ENCODE data around the gene SMG6.

SMG6 gene

GRCh38 chr17:2253768-2254406 lies 49.7 kb downstream of the SMG6 start:
- no peak overlapping the region for H3K9ac ChIP-seq (ENCODE audit: low read depth, low read length)
- no peaks in the 10 kb centered on the region for H3K4me1 ChIP-seq (ENCODE audit: control insufficient read depth, insufficient read depth, low read length)
- no peaks in the 10 kb centered on the region for H3K9me3 ChIP-seq (ENCODE audit: control insufficient read depth, insufficient read depth, low read length)
- H3K4me3 ChIP-seq (ENCODE audit: low read depth, low read length), result no peak overlapping the region
- H3K36me3 ChIP-seq (ENCODE audit: control insufficient read depth, insufficient read depth, low read length), result no peaks in the 10 kb centered on the region
- no peaks in the 10 kb centered on the region for H3K27me3 ChIP-seq (ENCODE audit: control insufficient read depth, insufficient read depth, low read length)

DNA sequence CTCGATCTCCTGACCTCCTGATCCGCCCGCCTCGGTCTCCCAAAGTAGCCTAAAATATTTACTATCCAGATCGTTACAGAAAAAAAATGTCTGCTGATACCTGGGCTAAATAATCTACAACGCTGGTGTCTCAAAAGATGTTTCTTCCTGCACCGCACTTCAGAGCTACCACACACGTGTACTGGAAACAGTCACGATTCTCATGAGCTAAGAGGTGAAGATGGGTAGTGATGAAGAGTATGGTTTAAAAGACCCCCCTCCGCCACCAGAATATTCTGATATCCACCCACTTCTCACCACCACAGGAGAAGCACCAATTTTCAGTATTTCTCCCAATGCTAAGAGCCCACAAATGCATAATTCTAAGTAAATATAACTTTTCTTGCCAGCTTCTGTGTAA lies 50.2 kb downstream of the SMG6 start:
- Histone ChIP-seq H3K4me3 (ENCODE audit: low read depth, low read length) (no peak overlapping the region), H3K9ac (ENCODE audit: low read depth, low read length) (no peak overlapping the region), H3K4me1 (ENCODE audit: control insufficient read depth, insufficient read depth, low read length) (no peaks in the 10 kb centered on the region), H3K9me3 (ENCODE audit: control insufficient read depth, insufficient read depth, low read length) (no peaks in the 10 kb centered on the region), H3K27me3 (ENCODE audit: control insufficient read depth, insufficient read depth, low read length) (no peaks in the 10 kb centered on the region), H3K36me3 (ENCODE audit: control insufficient read depth, insufficient read depth, low read length) (no peaks in the 10 kb centered on the region)

DNA sequence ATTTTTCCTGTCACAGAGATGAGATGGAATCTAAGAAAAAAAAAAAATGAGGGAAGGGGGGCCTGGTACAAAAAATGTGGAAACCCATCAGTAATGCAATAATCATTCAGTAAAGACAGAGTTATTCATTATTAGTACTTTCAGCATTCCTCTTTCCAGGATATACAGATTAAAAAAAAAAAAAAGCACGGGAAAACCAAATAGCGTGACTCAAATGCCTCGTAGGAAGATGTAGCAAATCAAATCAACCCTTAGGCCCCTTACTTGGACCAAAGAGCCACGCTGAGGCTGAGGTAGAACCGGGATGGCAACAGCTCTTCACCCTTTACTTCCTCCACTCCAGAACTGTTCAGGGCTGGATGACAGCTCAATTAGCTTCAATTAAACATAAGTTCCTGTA lies 52.5 kb downstream of the SMG6 start:
- Histone ChIP-seq H3K9me3 (ENCODE audit: control insufficient read depth, insufficient read depth, low read length) (no peaks in the 10 kb centered on the region), H3K4me3 (ENCODE audit: low read depth, low read length) (no peak overlapping the region), H3K9ac (ENCODE audit: low read depth, low read length) (no peak overlapping the region), H3K4me1 (ENCODE audit: control insufficient read depth, insufficient read depth, low read length) (no peaks in the 10 kb centered on the region), H3K36me3 (ENCODE audit: control insufficient read depth, insufficient read depth, low read length) (no peaks in the 10 kb centered on the region), H3K27me3 (ENCODE audit: control insufficient read depth, insufficient read depth, low read length) (no peaks in the 10 kb centered on the region)

DNA sequence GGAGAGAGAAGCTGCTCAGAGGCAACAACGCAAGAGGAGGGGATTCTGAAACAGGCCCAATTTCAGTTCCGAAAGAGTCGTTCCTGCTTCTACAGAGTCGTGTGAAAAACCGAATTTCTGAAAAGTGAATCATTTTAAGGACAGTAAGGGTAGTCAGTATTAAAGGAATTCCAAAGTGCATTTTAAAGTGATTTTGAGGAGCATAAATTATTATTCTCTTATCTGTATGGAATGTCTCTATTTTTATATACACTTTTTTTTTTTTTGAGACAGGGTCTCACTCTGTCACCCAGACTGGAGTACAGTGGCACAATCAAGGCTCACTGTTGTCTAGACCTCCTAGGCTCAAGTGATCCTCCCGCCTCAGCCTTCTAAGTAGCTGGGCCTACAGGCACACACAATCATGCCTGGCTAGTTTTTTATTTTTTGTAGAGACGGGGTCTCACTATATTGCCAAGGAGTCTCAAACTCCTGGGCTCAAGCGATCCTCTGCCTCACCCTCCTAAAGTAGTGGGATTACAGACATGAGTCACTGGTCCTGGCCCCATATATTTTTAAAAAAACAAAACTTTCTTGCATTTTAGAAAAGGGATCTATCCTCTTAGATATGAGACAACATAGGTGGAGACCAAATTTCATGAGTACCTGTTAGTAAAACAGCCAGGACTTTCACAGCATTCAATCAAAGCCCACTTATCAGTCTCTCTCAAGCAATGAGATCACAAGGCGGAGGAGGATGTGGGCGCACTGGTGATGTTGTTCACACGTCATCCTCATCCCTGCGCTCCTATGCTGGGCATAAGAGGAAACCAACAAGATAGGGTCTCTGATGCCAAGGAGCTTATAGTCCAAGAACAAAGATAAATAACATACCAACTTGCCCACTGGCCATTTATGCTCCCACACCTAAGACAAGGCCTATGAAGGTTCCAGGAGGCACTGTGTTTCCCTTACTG lies 53.2 kb downstream of the SMG6 start:
- no peak overlapping the region for H3K4me3 ChIP-seq (ENCODE audit: low read depth, low read length)

GRCh38 chr17:2247005-2247404 lies 56.6 kb downstream of the SMG6 start:
- no peaks in the 10 kb centered on the region for H3K9me3 ChIP-seq (ENCODE audit: control insufficient read depth, insufficient read depth, low read length)
- no peaks in the 10 kb centered on the region for H3K27me3 ChIP-seq (ENCODE audit: control insufficient read depth, insufficient read depth, low read length)
- H3K4me1 ChIP-seq (ENCODE audit: control insufficient read depth, insufficient read depth, low read length), result no peaks in the 10 kb centered on the region
- no peak overlapping the region for H3K9ac ChIP-seq (ENCODE audit: low read depth, low read length)
- no peak overlapping the region for H3K4me3 ChIP-seq (ENCODE audit: low read depth, low read length)
- H3K36me3 ChIP-seq (ENCODE audit: control insufficient read depth, insufficient read depth, low read length), result no peaks in the 10 kb centered on the region

More for the DNA sequence above, 53.2 kb downstream of the SMG6 start:
- H3K27me3 ChIP-seq (ENCODE audit: control insufficient read depth, insufficient read depth, low read length), result no peaks in the 10 kb centered on the region
- H3K36me3 ChIP-seq (ENCODE audit: control insufficient read depth, insufficient read depth, low read length), result no peaks in the 10 kb centered on the region
- no peaks in the 10 kb centered on the region for H3K9me3 ChIP-seq (ENCODE audit: control insufficient read depth, insufficient read depth, low read length)
- no peak overlapping the region for H3K9ac ChIP-seq (ENCODE audit: low read depth, low read length)
- H3K4me1 ChIP-seq (ENCODE audit: control insufficient read depth, insufficient read depth, low read length), result no peaks in the 10 kb centered on the region

DNA sequence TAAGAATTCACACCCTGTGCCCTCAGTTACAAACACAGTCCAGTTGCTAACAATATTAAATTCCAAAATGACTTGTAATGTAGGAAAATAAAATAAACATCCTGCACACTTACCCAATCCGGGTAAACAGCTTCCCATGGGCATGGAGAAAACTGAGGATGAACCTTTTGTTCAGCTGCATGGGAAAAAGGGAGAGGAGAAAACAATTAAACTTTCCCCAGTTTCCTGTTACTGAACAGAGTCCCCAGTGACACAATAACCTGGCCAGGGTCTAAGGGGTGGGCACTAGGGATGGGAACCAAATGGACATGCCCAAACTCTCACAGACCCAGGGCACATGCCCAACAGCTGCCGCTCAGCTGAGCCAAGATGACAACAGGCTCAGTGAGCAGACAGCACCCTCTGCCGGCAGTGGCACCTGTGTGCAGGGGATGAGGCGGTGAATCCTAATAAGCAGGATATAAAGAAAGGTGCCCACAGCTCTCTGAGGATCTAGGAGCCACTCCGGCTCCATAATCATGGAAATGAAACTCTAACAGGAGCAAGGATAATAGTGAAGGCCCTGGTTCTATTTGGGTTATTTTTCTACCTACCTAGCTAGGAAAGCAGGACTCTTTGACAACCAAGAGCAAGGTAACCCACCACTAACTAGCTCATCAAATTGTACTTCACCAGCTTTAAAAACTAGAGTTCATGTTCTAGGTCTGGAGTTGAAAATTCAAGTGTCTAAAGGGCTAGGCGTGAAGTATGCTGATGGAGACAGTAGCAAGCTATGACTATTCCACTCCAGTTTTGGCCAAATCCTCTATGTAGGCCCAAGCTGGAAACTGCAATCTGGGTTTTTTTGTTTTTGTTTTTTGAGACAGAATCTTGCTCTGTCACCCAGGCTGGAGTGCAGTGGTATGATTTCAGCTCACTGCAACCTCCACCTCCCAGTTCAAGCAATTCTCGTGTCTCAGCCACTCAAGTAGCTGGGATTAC lies 58.8 kb downstream of the SMG6 start:
- Histone ChIP-seq H3K36me3 (ENCODE audit: control insufficient read depth, insufficient read depth, low read length) (no peaks in the 10 kb centered on the region), H3K4me3 (ENCODE audit: low read depth, low read length) (no peak overlapping the region), H3K4me1 (ENCODE audit: control insufficient read depth, insufficient read depth, low read length) (no peaks in the 10 kb centered on the region), H3K27me3 (ENCODE audit: control insufficient read depth, insufficient read depth, low read length) (no peaks in the 10 kb centered on the region), H3K9ac (ENCODE audit: low read depth, low read length) (no peak overlapping the region), H3K9me3 (ENCODE audit: control insufficient read depth, insufficient read depth, low read length) (no peaks in the 10 kb centered on the region)

GRCh38 chr17:2243953-2244352 lies 59.6 kb downstream of the SMG6 start:
- Histone ChIP-seq H3K4me3 (ENCODE audit: low read depth, low read length) (no peak overlapping the region), H3K27me3 (ENCODE audit: control insufficient read depth, insufficient read depth, low read length) (no peaks in the 10 kb centered on the region), H3K4me1 (ENCODE audit: control insufficient read depth, insufficient read depth, low read length) (no peaks in the 10 kb centered on the region), H3K9me3 (ENCODE audit: control insufficient read depth, insufficient read depth, low read length) (no peaks in the 10 kb centered on the region), H3K9ac (ENCODE audit: low read depth, low read length) (no peak overlapping the region), H3K36me3 (ENCODE audit: control insufficient read depth, insufficient read depth, low read length) (no peaks in the 10 kb centered on the region)

DNA sequence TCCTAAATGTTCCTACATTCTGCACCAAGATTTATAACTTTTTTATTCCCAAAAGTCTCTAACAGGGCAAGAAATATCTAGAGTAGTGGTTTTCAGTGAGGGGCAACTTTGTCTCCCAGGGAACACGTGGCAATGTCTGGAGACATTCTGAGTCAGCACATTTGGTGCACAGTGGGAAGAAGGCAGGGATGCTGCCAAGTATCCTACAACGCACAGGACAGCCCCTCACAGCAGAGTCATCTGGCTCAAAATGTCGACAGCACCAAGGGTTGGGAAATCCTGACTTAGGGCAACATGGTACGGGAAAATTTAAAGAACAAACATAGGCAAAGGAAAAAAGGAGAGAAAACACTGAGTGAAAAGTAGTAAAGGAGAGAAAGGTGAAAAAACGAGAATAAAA lies 61.8 kb downstream of the SMG6 start:
- no peak overlapping the region for H3K4me3 ChIP-seq (ENCODE audit: low read depth, low read length)
- no peaks in the 10 kb centered on the region for H3K36me3 ChIP-seq (ENCODE audit: control insufficient read depth, insufficient read depth, low read length)
- no peak overlapping the region for H3K9ac ChIP-seq (ENCODE audit: low read depth, low read length)
- no peaks in the 10 kb centered on the region for H3K4me1 ChIP-seq (ENCODE audit: control insufficient read depth, insufficient read depth, low read length)
- H3K27me3 ChIP-seq (ENCODE audit: control insufficient read depth, insufficient read depth, low read length), result no peaks in the 10 kb centered on the region
- no peaks in the 10 kb centered on the region for H3K9me3 ChIP-seq (ENCODE audit: control insufficient read depth, insufficient read depth, low read length)

DNA sequence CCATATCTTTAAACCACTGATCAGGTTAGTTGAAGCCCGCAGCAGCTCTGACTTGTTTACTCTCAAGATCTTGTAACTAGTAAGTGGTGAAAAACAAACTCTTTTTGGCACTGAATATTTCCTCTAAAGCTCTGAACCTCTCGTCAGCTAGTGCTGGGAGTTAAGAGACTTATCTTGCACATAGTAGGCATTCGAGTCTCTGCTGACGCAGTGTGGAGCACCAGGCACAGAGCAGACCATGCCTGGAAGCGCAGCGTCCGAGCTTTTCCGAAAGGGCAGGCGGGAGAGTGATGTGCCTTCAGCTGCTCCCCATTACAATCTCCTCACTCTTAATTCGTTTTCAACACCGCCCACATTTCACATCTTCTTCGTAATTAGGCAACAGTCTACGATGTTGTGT lies 63.0 kb downstream of the SMG6 start:
- peaks cover 2% of the 10 kb centered on the region for H3K36me3 ChIP-seq (ENCODE audit: control insufficient read depth, insufficient read depth, low read length)
- H3K9me3 ChIP-seq (ENCODE audit: control insufficient read depth, insufficient read depth, low read length), result no peaks in the 10 kb centered on the region
- H3K9ac ChIP-seq (ENCODE audit: low read depth, low read length), result no peak overlapping the region
- H3K27me3 ChIP-seq (ENCODE audit: control insufficient read depth, insufficient read depth, low read length), result no peaks in the 10 kb centered on the region
- H3K4me3 ChIP-seq (ENCODE audit: low read depth, low read length), result no peak overlapping the region
- no peaks in the 10 kb centered on the region for H3K4me1 ChIP-seq (ENCODE audit: control insufficient read depth, insufficient read depth, low read length)

DNA sequence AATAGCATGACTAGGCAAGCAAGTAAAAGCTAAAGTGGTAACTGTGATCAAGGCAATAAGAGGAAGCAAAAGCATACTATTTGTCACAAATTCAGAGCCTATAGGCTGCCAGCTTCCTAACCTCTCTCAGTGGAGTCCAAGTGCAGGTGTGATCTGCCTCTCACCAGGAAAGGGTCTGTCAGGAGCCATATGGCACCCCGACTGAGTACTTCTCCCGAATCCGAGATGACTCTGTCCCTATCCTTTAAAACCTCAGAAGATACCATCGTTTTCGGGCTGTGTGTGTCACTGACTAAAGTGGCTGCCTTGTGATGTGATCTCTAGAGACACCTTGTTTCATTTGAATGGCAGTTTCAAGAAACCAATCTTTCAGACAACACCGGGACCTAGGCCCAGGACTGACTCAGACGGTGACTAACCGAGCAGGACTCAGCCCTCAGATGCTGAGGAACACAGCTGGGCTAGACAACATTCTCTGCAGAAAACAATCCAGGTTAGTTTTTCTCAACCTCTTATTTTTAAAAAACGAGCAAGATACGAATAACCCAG lies 63.6 kb downstream of the SMG6 start:
- Histone ChIP-seq H3K4me1 (ENCODE audit: control insufficient read depth, insufficient read depth, low read length) (no peaks in the 10 kb centered on the region), H3K4me3 (ENCODE audit: low read depth, low read length) (no peak overlapping the region), H3K9ac (ENCODE audit: low read depth, low read length) (no peak overlapping the region)

GRCh38 chr17:2239170-2239551 lies 64.4 kb downstream of the SMG6 start:
- no peaks in the 10 kb centered on the region for H3K9me3 ChIP-seq (ENCODE audit: control insufficient read depth, insufficient read depth, low read length)
- no peak overlapping the region for H3K4me3 ChIP-seq (ENCODE audit: low read depth, low read length)
- no peaks in the 10 kb centered on the region for H3K4me1 ChIP-seq (ENCODE audit: control insufficient read depth, insufficient read depth, low read length)
- no peaks in the 10 kb centered on the region for H3K27me3 ChIP-seq (ENCODE audit: control insufficient read depth, insufficient read depth, low read length)
- H3K36me3 ChIP-seq (ENCODE audit: control insufficient read depth, insufficient read depth, low read length), result peaks cover 5% of the 10 kb centered on the region
- no peak overlapping the region for H3K9ac ChIP-seq (ENCODE audit: low read depth, low read length)

More for the DNA sequence above, 63.6 kb downstream of the SMG6 start:
- Histone ChIP-seq H3K27me3 (ENCODE audit: control insufficient read depth, insufficient read depth, low read length) (no peaks in the 10 kb centered on the region), H3K9me3 (ENCODE audit: control insufficient read depth, insufficient read depth, low read length) (no peaks in the 10 kb centered on the region), H3K36me3 (ENCODE audit: control insufficient read depth, insufficient read depth, low read length) (peaks cover 5% of the 10 kb centered on the region)

Data from iPS-15b (cell line).